Activated CD4-positive, alpha-beta T cell treated with anti-CD3 and anti-CD28 coated beads for 36 hours (primary cell): ENCODE results near the gene CACNA1C. TPM values are rescaled to one million over a fixed set of nuclear protein-coding genes. Genes with fewer than 3 reads are reported as not detected.
"Not testable (repeated sequence)": the region's sequence is repeated elsewhere in the genome, so short reads cannot be mapped to it uniquely, and the experiment has no call there.

ENCODE experiments used
- ATAC-seq: fragments of 200-7000 bp; cut with Tn5 transposase; one replicate; pipeline ENCODE4 v1.10.0; 2021; ENCODE audit warnings: mild to moderate bottlenecking, moderate library complexity
- CTCF ChIA-PET: fragments of 350-600 bp; sonication (Branson Sonifier 250); formaldehyde crosslinking; loops from one replicate; lab custom pipeline; 2021; ENCODE audit warnings: antibody characterized with exemption; lab: Charles Lee
- POLR2A ChIA-PET: fragments of 350-600 bp; sonication (Branson Sonifier 250); formaldehyde crosslinking; loops from one replicate; lab custom pipeline; 2021; ENCODE audit warnings: antibody characterized with exemption, inconsistent platforms; lab: Charles Lee
- DNase-seq: peaks from one replicate; pipeline ENCODE4 v3.0.0-alpha.2; 2020
- H3K27ac Mint-ChIP-seq: one replicate; pipeline ENCODE4 v1.8.0; 2021; ENCODE audit warnings: mixed read lengths
- H3K27me3 Mint-ChIP-seq: one replicate; pipeline ENCODE4 v1.8.0; 2021; ENCODE audit warnings: mixed read lengths
- H3K36me3 Mint-ChIP-seq: one replicate; pipeline ENCODE4 v1.8.0; 2021; ENCODE audit warnings: low read depth, mixed read lengths
- H3K4me1 Mint-ChIP-seq: one replicate; pipeline ENCODE4 v1.8.0; 2021; ENCODE audit warnings: mixed read lengths
- H3K4me3 Mint-ChIP-seq: one replicate; pipeline ENCODE4 v1.8.0; 2021; ENCODE audit warnings: mild to moderate bottlenecking, moderate library complexity, mixed read lengths
- H3K9me3 Mint-ChIP-seq: one replicate; pipeline ENCODE4 v1.8.0; 2021; ENCODE audit warnings: low read depth, mixed read lengths
- intact Hi-C, 2 experiments: fragments of 100-400 bp; cut with DNase I in 1 of 2; cut with micrococcal nuclease in 1 of 2; formaldehyde crosslinking; loops; one replicate each; pipeline versions ENCODE4 v1.14.2 to v1.15.1; 2022 to 2024; cut with DNase I, micrococcal nuclease
- total RNA-seq, 2 experiments: library from RNA; stranded (reverse); gene quantifications; one replicate each; pipeline ENCODE4 v1.2.3, GENCODE V29; 2021

Gene CACNA1C
- total RNA-seq, 2 experiments from 2014 or later: 0.11 TPM

DNA sequence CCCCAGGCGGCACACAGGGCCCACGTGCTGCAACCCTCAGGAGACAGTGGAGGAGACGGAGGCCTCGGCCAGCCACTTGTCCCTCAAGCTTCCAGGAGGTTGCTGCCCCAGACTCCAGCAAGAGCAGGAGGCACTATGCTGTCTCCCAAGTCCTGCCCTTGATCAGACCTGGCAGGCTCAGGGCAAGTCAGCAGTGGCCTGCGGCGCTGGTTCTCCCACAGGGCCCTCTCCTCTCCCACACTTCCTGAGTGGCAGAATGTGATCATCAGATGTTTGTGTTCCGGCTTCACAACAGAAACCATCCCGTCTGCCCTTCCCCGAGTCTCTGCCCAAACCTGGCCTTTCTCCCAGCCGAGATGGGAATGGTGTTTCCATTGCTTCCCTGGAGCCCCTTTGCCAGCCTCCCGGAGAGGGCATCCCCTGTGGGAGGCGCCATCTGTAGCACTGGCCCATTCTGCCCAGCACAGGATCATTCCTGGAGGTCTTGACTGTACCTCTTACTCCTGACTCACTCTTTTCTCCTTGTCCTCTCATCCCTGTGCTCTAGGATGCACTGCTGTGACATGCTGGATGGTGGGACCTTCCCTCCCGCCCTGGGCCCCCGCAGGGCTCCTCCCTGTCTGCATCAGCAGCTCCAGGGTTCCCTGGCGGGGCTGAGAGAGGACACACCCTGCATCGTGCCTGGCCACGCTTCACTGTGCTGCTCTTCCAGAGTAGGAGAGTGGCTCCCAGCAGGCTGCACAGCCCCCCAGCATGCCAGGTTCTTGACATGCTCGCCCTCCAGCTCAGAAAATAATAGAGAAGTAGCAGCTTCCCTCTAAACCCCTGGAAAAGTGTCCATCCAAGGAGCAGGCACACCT, 627.3 kb downstream of the CACNA1C start:
- intact Hi-C loops: no loop called here
- DNase-seq (no peak), ATAC-seq (no peak)
- H3K9me3 Mint-ChIP-seq: peaks cover 2% of the 10 kb centered on the region
- no peaks in the 10 kb centered on the region for H3K36me3 Mint-ChIP-seq
- peaks cover 6% of the 10 kb centered on the region for H3K4me1 Mint-ChIP-seq
- H3K27me3 Mint-ChIP-seq: no peaks in the 10 kb centered on the region
- no peak overlapping the region for H3K4me3 Mint-ChIP-seq
- POLR2A ChIA-PET: no interaction called here
- CTCF ChIA-PET: interaction anchor here (1.1 kb wide), 1 partner anchor 135 kb away, joined by 3 read pairs; no protein-coding TSS in a partner anchor
- no peak overlapping the region for H3K27ac Mint-ChIP-seq

DNA sequence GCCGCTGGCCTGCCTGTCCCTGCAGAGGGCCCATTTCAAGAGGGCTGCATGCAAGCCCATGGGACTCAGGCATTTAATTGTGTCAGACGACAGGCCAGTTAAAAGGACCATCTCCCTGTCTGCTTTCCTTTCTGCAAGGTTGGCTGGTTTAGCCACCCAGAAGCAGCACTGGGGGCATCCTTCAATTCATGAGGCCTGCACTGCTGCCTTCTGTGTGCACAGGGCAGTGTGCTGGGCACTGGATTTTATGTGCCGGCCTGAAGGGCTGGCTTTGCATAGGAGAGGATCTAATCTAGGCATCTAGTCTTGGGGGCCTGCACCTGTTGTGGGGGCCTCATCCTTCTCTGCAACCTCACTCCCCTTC, 627.9 kb downstream of the CACNA1C start:
- no peaks in the 10 kb centered on the region for H3K36me3 Mint-ChIP-seq
- POLR2A ChIA-PET: no interaction called here
- CTCF ChIA-PET: no interaction called here
- intact Hi-C loops: no loop called here
- H3K9me3 Mint-ChIP-seq: peaks cover 2% of the 10 kb centered on the region
- DNase-seq (no peak), ATAC-seq (no peak)
- peaks cover 6% of the 10 kb centered on the region for H3K4me1 Mint-ChIP-seq
- H3K4me3 Mint-ChIP-seq: no peak overlapping the region
- H3K27ac Mint-ChIP-seq: no peak overlapping the region
- H3K27me3 Mint-ChIP-seq: no peaks in the 10 kb centered on the region

DNA sequence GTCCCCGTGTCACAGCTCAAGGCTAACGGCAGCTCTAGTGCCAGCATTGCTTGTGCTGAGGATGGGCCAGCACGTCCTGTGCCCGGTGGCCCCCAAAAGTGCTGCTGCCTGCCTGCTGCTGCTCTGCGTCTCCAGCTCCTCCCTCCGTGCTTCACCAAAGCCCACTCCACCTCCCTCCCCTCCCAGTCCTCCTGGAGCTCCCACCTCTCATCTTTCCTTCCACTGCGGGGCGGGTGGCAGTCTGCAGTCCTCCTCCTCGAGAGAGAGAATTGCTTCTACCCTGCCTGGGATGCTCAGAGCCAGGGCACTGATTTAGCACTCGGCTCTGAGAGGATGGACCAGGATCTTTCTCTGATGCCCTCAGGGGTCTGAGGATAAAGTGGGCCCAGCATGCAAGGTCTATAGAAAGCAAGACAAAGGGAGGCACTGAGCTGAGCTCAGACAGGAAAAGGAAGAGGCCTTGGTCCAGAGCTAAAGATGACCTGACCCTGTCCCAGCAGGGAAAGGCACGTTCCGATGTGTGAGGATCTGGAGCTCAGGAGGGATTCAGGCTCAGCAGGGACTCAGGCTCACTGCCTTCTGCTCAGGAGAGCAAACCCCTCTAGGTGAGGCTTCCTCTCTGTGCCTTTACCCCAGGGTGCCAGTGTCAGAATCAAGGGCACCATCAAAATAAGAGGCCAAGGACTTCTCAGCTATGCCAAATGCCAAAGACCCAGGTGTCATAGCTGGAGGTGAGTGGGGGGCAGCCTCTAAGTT, 628.8 kb downstream of the CACNA1C start:
- Mint-ChIP-seq H3K4me1 (peaks cover 6% of the 10 kb centered on the region), H3K27ac (no peak overlapping the region), H3K27me3 (no peaks in the 10 kb centered on the region), H3K9me3 (peaks cover 2% of the 10 kb centered on the region), H3K4me3 (no peak overlapping the region), H3K36me3 (no peaks in the 10 kb centered on the region)
- DNase-seq: no peak
- POLR2A ChIA-PET: no interaction called here
- intact Hi-C loops: loop anchor here (2.0 kb wide), 2 partner anchors 67 to 131 kb away; partner anchors contain the start of gene ITFG2 (in 1 of the 2)
- ATAC-seq: no peak
- CTCF ChIA-PET: interaction anchor here (1.2 to 2.9 kb wide), 4 partner anchors 10 to 263 kb away, joined by 3 to 24 read pairs (median 8); no protein-coding TSS in a partner anchor

DNA sequence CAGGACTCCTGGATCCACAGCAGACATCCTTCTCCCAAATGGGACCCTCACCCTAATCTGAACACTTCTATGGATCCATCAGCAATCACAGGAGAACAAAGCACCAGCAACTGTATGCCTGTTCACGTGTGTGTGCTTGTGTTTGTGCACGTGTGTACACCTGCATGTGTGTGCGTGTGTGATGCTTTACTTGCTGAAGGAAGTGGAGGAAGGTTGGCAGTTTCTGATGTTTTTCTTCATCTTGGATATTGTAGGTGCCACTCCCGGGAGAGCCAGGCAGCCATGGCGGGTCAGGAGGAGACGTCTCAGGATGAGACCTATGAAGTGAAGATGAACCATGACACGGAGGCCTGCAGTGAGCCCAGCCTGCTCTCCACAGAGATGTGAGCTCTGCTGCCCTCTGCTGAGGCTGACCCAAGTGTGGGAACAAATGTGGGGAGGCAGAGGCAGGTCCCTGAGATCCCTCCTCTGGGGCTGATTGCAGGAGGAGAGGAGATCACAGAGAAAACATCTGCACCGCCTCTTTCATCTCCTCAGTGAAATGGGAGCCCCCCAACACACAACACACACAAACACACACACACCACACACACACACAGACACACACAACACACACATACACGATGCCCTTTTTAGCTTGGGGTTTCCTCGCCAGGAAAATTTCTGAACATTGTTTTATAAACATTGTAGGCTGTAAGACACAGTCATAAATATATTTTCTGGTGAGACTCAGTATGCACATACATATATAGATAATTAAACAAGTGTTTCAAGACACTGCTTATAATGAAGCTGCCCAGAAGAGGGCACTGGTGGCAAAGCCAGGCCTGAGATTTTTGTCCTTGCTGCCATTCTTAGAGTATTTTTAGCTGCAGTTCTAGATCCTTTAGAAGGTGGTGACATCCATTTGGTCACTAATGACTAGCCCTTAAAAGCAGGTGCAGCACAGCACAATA, 629.8 kb downstream of the CACNA1C start:
- Mint-ChIP-seq H3K4me1 (peaks cover 6% of the 10 kb centered on the region), H3K4me3 (no peak overlapping the region), H3K27ac (peak overlapping the region; percentile 86), H3K36me3 (no peaks in the 10 kb centered on the region), H3K9me3 (peaks cover 2% of the 10 kb centered on the region), H3K27me3 (no peaks in the 10 kb centered on the region)
- ChIA-PET CTCF (interaction anchor here (0.7 to 2.9 kb wide), 11 partner anchors 9 to 262 kb away, joined by 3 to 24 read pairs (median 4); no protein-coding TSS in a partner anchor), POLR2A (interaction anchor here (0.7 to 1.5 kb wide), 2 partner anchors 9 to 10 kb away, joined by 3 to 6 read pairs; no protein-coding TSS in a partner anchor)
- DNase-seq (peak; percentile 62), ATAC-seq (peak; percentile 74)
- intact Hi-C loops: loop anchor here (1.0 to 2.0 kb wide), 6 partner anchors 68 to 295 kb away; partner anchors contain the start of gene ITFG2 (in 1 of the 2)

DNA sequence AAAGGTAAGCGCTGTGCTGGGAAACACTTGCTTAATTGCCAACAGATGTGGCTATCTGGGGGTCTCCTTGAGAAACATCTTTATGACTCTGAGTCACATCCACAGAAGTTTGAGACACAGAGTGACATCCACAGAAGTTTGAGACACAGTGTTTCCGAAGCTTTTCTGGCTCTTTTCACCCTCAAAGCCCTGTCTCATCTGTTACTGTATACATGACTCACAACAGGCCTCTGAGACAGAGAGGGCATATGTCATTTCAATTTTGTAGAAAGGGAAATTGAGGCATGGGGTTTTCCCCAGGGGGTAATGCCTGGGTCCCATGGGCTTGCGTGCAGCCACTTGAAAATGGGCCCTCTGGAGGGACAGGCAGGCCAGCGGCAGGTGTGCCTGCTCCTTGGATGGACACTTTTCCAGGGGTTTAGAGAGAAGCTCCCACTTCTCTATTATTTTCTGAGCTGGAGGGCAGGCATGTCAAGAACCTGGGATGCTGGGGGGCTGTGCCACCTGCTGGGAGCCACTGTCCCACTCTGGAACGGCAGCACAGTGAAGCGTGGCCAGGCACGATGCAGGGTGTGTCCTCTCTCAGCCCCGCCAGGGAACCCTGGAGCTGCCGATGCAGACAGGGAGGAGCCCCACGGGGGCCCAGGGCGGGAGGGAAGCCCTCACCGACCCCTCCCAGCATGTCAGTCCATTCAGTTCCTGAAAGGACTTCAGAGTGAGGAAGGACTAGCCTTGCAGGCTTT, 630.7 kb downstream of the CACNA1C start:
- Mint-ChIP-seq H3K36me3 (no peaks in the 10 kb centered on the region), H3K9me3 (peaks cover 2% of the 10 kb centered on the region), H3K4me3 (no peak overlapping the region), H3K4me1 (peaks cover 6% of the 10 kb centered on the region), H3K27ac (no peak overlapping the region), H3K27me3 (no peaks in the 10 kb centered on the region)
- POLR2A ChIA-PET: interaction anchor here (0.7 to 1.5 kb wide), 2 partner anchors 8 to 9 kb away, joined by 3 to 6 read pairs; no protein-coding TSS in a partner anchor
- DNase-seq (peak; percentile 19), ATAC-seq (peak; percentile 77)
- intact Hi-C loops: loop anchor here (1.0 to 2.0 kb wide), 6 partner anchors 69 to 296 kb away; partner anchors contain the start of gene ITFG2 (in 1 of the 2)
- CTCF ChIA-PET: interaction anchor here (0.7 to 2.9 kb wide), 10 partner anchors 8 to 142 kb away, joined by 3 to 24 read pairs (median 4); no protein-coding TSS in a partner anchor

DNA sequence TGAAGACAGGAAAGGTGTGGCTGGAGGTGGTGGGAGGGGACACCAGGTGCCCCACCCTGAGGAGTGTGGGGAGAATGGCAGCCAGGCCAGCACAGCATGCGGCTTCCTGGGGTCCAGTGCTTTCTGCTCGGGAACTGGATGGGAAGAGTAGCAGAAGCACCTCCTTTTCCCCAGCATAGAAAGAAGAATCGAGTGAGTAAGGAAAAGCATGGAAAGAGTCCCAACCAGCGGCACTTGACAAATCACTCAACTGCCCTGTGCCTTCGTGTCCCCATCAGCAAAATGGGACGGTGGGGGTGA, 631.2 kb downstream of the CACNA1C start:
- POLR2A ChIA-PET: interaction anchor here (1.5 kb wide), 1 partner anchor 8 kb away, joined by 6 read pairs; no protein-coding TSS in a partner anchor
- H3K9me3 Mint-ChIP-seq, H3K4me3 Mint-ChIP-seq, H3K27ac Mint-ChIP-seq, H3K36me3 Mint-ChIP-seq, DNase-seq, intact Hi-C loops, H3K27me3 Mint-ChIP-seq, ATAC-seq, H3K4me1 Mint-ChIP-seq: not testable (repeated sequence)
- CTCF ChIA-PET: interaction anchor here (1.5 kb wide), 1 partner anchor 112 kb away, joined by 4 read pairs; no protein-coding TSS in a partner anchor

DNA sequence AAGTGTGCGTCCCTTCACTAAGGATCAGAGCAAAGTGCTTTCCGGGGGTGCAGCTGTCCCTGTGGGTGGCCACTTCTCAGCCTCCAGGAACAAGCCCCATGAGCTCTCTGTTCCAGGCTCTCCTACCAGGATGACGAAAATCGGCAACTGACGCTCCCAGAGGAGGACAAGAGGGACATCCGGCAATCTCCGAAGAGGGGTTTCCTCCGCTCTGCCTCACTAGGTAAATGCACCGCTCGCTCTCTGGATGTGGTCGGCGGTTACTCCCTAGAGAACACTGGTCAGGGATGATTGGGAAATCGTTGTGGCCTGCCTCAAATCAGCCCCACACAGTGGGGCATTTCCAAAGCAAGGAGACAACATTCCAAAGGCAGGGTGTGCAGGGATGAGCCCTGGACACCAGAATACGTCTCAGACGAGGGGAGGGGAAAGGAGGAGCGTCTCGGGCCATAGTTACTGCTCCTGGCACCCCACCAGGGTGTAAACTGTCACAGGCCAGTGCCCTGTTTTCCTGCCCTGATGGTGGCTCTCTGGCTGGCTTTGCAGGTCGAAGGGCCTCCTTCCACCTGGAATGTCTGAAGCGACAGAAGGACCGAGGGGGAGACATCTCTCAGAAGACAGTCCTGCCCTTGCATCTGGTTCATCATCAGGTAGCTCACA, 633.0 kb downstream of the CACNA1C start:
- H3K27me3 Mint-ChIP-seq, H3K27ac Mint-ChIP-seq, H3K4me3 Mint-ChIP-seq, ATAC-seq, H3K36me3 Mint-ChIP-seq, DNase-seq, POLR2A ChIA-PET, H3K9me3 Mint-ChIP-seq, intact Hi-C loops: not testable (repeated sequence)
- H3K4me1 Mint-ChIP-seq: peaks cover 13% of the 10 kb centered on the region
- CTCF ChIA-PET: interaction anchor here (0.6 kb wide), 2 partner anchors 100 to 128 kb away, joined by 3 read pairs; no protein-coding TSS in a partner anchor

DNA sequence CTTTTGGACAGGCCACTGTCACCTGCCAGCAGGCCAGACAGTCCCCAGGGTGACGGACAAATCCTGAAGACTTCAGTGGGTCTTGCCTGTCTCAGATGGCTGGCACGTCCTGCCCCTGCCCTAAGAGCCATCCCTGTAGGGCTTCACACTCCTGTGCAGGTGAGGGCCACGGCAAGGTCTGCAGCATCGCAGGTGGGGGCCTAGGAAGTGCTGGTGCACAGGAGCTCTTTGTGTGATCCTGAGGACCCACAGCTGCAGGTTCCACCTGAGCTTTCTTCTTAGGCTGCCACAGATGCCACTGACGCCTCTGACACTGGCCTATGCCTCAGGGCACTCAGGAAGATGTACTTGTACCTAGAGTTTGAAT, 633.5 kb downstream of the CACNA1C start:
- no peak overlapping the region for H3K27ac Mint-ChIP-seq
- intact Hi-C loops: no loop called here
- H3K36me3 Mint-ChIP-seq: no peaks in the 10 kb centered on the region
- ATAC-seq (no peak), DNase-seq (no peak)
- peaks cover 2% of the 10 kb centered on the region for H3K9me3 Mint-ChIP-seq
- H3K4me1 Mint-ChIP-seq: peaks cover 15% of the 10 kb centered on the region
- ChIA-PET POLR2A (no interaction called here), CTCF (interaction anchor here (0.6 to 0.8 kb wide), 2 partner anchors 35 to 448 kb away, joined by 3 read pairs; no protein-coding TSS in a partner anchor)
- no peak overlapping the region for H3K4me3 Mint-ChIP-seq
- no peaks in the 10 kb centered on the region for H3K27me3 Mint-ChIP-seq

DNA sequence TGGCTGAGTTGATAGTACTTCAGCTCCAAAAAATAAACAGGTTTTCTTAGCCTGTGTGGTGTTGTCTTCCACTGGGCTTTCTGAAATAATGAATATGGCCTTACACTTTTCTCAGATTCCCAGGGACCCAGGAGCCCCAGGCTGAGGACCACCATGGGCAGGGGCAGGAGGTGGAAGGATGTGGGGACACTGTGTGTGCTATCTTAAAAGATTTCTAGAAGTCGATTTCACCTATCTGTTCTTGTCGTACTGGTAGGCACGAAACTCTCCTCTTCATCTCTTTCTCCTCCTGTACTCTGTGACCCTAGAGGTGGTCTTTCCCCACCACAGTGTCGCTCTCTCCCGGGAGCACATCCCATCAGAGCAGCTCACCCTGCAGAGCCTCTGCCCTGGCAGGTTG, 634.3 kb downstream of the CACNA1C start:
- peaks cover 19% of the 10 kb centered on the region for H3K4me1 Mint-ChIP-seq
- ATAC-seq (no peak), DNase-seq (no peak)
- intact Hi-C loops: no loop called here
- CTCF ChIA-PET: interaction anchor here (0.6 to 0.8 kb wide), 2 partner anchors 34 to 447 kb away, joined by 3 read pairs; no protein-coding TSS in a partner anchor
- H3K27me3 Mint-ChIP-seq: no peaks in the 10 kb centered on the region
- H3K9me3 Mint-ChIP-seq: peaks cover 2% of the 10 kb centered on the region
- POLR2A ChIA-PET: no interaction called here
- H3K4me3 Mint-ChIP-seq: no peak overlapping the region
- H3K36me3 Mint-ChIP-seq: no peaks in the 10 kb centered on the region
- no peak overlapping the region for H3K27ac Mint-ChIP-seq

DNA sequence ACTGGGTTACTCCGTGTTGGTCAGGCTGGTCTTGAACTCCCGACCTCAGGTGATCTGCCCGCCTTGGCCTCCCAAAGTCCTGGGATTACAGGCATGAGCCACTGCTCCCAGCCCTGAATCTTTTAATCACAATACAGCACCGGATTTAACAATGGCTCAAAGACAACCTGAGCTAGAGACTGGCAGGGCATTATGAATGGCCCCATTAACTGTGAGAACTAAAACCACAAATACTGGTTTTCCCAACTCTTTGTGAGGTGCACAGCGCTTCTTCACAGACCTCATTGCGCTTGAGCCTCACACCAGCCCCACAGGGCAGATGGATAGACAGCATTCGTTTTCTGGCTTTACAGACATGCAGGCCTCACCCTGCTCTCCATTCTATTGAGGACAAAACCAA, 634.9 kb downstream of the CACNA1C start:
- intact Hi-C loops: no loop called here
- Mint-ChIP-seq H3K4me1 (peaks cover 21% of the 10 kb centered on the region), H3K27ac (no peak overlapping the region), H3K27me3 (no peaks in the 10 kb centered on the region), H3K9me3 (peaks cover 1% of the 10 kb centered on the region), H3K36me3 (no peaks in the 10 kb centered on the region), H3K4me3 (no peak overlapping the region)
- ChIA-PET CTCF (no interaction called here), POLR2A (no interaction called here)
- DNase-seq (no peak), ATAC-seq (no peak)
